ENCODE measurements around the gene ABCA12.

DNA sequence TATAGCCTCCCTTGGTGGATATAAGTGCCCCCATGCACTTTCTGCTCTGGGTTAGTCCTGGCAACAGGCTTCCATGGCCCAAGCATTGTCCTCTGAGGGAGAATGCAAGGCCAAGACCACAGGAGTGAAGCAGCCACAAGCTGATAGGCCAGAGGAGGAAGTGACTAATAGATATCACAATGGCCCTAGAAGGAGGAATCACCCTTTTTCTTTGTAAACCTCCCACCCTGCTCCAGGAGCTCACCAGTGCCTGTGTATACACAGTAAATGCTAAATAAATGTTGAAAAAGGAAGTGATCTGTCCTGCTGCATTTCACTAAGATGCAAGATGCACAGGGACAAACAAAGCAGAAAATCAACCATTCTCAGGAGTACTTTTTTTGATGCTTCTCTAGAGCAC, 49.7 kb upstream of the ABCA12 start:
- TF ChIP-seq, protein P1, sequence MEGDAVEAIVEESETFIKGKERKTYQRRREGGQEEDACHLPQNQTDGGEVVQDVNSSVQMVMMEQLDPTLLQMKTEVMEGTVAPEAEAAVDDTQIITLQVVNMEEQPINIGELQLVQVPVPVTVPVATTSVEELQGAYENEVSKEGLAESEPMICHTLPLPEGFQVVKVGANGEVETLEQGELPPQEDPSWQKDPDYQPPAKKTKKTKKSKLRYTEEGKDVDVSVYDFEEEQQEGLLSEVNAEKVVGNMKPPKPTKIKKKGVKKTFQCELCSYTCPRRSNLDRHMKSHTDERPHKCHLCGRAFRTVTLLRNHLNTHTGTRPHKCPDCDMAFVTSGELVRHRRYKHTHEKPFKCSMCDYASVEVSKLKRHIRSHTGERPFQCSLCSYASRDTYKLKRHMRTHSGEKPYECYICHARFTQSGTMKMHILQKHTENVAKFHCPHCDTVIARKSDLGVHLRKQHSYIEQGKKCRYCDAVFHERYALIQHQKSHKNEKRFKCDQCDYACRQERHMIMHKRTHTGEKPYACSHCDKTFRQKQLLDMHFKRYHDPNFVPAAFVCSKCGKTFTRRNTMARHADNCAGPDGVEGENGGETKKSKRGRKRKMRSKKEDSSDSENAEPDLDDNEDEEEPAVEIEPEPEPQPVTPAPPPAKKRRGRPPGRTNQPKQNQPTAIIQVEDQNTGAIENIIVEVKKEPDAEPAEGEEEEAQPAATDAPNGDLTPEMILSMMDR (IDR thresholded peaks at IDR 0.05) = no peak
- TF ChIP-seq POLR2AphosphoS5 (IDR thresholded peaks at IDR 0.05) = no peak
